Fibroblast of villous mesenchyme (primary cell): ENCODE data around the gene OR6Q1. TPM values are rescaled to one million over a fixed set of nuclear protein-coding genes. Genes with fewer than 3 reads are reported as not detected.

ENCODE experiments used
- DNase-seq: peaks from one replicate; pipeline ENCODE4 v3.0.0-alpha.2; 2010; ENCODE audit warnings: low read depth
- H3K4me3 ChIP-seq: 2 replicates; pipeline ENCODE4 v1.5.1; 2011; ENCODE audit warnings: low read depth, mild to moderate bottlenecking, low read length
- total RNA-seq: library from RNA; depleted of rRNA; stranded (reverse); fragments of >200 nt; gene quantifications from 2 replicates; pipeline ENCODE4 v1.2.3, GENCODE V29; 2012
- TF ChIP-seq, protein P1 (sequence below): IDR thresholded peaks from 2 replicates; pipeline ENCODE4 v1.5.1; 2012; ENCODE audit warnings: low read depth, mild to moderate bottlenecking, low read length; ENCODE audit not compliant: insufficient read depth

Gene OR6Q1
- total RNA-seq, 1 donor, result not detected

DNA sequence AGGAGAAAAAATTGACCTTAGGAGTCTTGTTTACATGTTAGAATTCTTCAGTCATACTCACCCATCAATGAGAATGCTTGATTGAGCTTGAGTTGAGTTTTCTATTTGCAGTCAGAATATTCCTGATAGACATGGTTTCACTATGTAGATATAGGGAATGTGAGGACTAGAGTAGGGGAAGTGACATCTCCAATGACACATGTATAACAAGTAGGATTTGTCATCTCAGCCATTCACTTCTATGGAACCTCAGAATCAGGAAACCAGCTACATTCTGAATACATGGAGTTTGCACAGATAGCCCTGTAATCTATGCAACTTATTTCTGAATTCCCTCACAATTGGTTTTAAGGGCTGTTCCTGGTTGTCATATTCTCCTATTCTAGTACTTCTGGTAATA, 27.2 kb upstream of the OR6Q1 start:
- TF ChIP-seq, protein P1, sequence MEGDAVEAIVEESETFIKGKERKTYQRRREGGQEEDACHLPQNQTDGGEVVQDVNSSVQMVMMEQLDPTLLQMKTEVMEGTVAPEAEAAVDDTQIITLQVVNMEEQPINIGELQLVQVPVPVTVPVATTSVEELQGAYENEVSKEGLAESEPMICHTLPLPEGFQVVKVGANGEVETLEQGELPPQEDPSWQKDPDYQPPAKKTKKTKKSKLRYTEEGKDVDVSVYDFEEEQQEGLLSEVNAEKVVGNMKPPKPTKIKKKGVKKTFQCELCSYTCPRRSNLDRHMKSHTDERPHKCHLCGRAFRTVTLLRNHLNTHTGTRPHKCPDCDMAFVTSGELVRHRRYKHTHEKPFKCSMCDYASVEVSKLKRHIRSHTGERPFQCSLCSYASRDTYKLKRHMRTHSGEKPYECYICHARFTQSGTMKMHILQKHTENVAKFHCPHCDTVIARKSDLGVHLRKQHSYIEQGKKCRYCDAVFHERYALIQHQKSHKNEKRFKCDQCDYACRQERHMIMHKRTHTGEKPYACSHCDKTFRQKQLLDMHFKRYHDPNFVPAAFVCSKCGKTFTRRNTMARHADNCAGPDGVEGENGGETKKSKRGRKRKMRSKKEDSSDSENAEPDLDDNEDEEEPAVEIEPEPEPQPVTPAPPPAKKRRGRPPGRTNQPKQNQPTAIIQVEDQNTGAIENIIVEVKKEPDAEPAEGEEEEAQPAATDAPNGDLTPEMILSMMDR, result no peak
- no peak for DNase-seq
- H3K4me3 ChIP-seq, result no peak overlapping the region

DNA sequence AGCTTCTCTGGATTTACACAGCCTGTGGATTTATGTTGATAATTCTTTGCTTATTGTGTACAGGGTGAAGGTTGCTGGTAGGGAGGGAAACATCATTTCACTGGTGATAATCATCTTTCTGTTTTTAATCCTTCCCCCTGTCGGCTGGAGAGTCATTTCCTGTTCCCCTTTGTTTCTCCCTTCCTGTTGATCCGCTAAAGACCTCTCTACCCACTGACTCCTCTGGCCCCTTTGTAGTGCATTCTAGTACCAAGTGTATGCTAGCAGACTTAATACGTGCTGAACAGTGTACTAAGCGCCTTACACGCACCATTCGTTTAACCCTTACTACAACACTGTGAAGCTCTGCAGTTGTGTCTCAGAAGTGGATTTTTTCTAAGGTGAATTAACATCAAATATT, 26.1 kb upstream of the OR6Q1 start:
- no peak overlapping the region for H3K4me3 ChIP-seq
- DNase-seq, result peak; percentile 24
- TF ChIP-seq, protein P1, result no peak

DNA sequence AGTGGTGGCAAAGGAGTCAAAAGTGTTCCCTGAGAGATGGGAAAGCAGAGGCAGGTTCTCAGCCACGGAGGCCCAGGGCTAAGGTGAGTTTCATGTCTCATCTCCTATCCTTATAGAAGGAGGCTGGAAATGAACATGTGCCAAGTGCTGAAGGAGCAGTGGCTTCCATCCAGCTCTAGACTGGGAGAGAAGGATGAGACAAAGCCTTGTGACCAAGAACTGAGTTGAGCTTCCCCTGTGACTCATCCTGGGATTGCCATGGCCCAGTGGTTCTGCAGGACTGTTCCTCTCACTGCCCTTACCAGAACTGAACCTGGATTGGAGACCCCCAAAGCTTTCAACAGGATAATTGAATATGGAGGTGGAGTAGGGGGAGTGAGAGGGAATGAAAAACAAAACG, 23.8 kb upstream of the OR6Q1 start:
- peak; percentile 41 for DNase-seq
- H3K4me3 ChIP-seq, result no peak overlapping the region
- TF ChIP-seq, protein P1, result no peak

DNA sequence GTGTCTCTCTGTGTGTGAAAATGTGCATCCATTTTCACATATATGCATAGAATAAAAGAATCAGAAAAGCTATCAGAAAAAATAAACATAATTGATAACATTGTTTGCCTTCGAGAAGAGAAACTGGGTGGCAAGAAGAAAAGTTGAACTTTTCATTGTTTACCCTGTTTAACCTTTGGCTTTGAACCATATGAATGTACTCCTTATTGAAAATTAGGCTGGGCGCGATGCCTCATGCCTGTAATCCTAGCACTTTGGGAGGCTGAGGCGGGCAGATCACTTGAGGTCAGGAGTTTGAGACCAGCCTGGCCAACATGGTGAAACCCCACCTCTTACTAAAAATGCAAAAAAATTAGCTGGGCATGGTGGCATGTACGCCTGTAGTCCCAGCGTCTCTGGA, 19.0 kb upstream of the OR6Q1 start:
- H3K4me3 ChIP-seq, result no peak overlapping the region
- DNase-seq, result no peak
- TF ChIP-seq, protein P1, result no peak

DNA sequence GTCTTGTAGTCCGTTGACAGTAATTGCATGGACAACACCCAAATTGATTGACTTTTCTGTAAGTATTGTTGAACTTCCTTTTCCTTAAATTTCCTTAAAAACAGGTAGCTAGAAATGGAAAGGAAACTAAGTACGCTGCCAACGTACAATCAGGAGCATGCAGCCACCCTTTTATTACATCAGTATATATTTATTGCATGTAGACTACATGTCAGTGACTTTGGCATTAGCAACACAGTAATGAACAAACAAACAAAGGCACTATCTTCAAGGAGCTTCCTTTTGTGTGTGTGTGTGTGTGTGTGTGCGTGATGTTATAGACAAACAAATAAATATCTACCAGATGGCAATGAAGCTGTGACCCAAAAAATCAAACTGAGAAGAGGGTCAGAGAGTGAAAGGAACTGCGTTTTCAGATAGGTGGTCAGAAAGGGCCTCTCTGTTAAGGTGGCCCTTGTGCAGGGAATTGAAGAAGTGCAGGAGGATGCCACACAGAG, 7.3 kb upstream of the OR6Q1 start, which contains the start of gene OR9Q1:
TSS of gene OR9Q1 (plus strand) at position 447 of the 497 bp plus-strand sequence. CDS start 155,564 bp downstream, outside the sequence.
- H3K4me3 ChIP-seq, result no peak within 1 kb of the TSS
- TF ChIP-seq, protein P1, result no peak
- DNase-seq, result no peak

DNA sequence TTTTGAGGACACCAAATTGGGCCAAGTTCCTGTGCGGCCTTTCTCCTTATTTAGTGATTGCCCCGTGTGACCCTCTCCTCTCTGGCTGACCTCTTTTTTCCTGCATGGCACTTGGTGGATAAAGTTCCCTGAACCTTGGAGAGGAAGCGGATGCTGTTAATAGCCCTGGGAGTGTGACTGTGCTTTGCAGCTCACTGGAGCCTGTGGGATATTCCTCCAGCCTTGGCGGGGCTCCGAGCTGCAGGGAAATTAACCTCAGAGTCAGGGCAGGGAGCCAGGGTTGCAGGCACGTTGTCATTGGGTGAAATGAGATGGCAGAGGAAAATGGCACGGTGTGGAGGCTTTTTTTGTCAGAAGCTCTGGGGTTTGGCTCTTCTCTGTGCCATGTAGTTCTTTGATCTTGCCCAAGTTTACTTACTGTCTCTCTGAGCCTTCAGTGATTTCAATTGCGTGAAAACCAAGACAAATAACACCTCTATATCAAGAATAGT, 6.1 kb upstream of the OR6Q1 start:
- DNase-seq, result peak; percentile 44
- no peak overlapping the region for H3K4me3 ChIP-seq
- TF ChIP-seq, protein P1, result no peak

DNA sequence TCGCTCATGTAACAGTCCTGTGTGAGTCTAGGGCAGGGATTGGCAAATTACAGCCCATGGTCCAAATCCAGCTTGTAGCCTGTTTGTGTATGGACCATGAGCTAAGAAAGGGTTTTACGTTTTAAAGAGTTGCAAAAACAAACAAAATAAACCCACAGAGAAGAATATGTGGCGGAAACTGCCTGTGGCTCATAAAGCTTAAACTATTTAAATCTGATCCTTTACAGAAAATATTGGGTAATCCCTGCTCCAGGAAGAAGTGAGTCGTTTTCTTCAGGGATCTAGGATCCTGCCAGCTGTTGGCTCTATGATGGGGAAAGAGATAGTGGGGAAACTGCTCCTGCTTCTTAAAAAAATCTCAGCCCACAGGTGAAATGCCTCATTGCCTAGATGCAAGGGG, 3.4 kb upstream of the OR6Q1 start:
- TF ChIP-seq, protein P1, result no peak
- DNase-seq, result peak; percentile 84
- H3K4me3 ChIP-seq, result no peak overlapping the region
